HL-60 (cell line): ENCODE measurements around the gene SLC6A5.

Experiments
- CTCF ChIP-seq: IDR thresholded peaks from one replicate; pipeline ENCODE4 v1.5.1; 2011; ENCODE audit warnings: low read length, control low read depth, inconsistent platforms; ENCODE audit not compliant: insufficient read depth
- GABPA ChIP-seq: IDR thresholded peaks from 2 replicates; pipeline ENCODE4 v1.6.1; 2012; ENCODE audit warnings: low read depth
- POLR2AphosphoS5 ChIP-seq: IDR thresholded peaks from 2 replicates; pipeline ENCODE4 v1.6.1; 2012; ENCODE audit warnings: low read depth
- REST ChIP-seq: IDR thresholded peaks from 2 replicates; pipeline ENCODE4 v1.6.1; 2012; ENCODE audit warnings: low read depth; ENCODE audit not compliant: insufficient replicate concordance
- SPI1 ChIP-seq: IDR thresholded peaks from 2 replicates; pipeline ENCODE4 v1.6.1; 2012; ENCODE audit warnings: low read depth, mild to moderate bottlenecking, borderline replicate concordance

- TF ChIP-seq POLR2AphosphoS5 = no peak
- TF ChIP-seq CTCF = no peak
- TF ChIP-seq SPI1 = no peak
- no peak for TF ChIP-seq REST
- TF ChIP-seq GABPA = no peak
Observed at GRCh38 chr11:20661445-20661844, 62.0 kb downstream of the SLC6A5 start.
